IMR-90 (cell line): ENCODE measurements around the gene KCNMB3. TPM values are rescaled to one million over a fixed set of nuclear protein-coding genes. Genes with fewer than 3 reads are reported as not detected.

Experiments used
- ATAC-seq: fragments of 200-7000 bp; cut with Tn5 transposase; 2 replicates; pipeline ENCODE4 v1.9.1; 2020; ENCODE audit warnings: low read depth, mild to moderate bottlenecking, moderate library complexity
- BruUV-seq: library from RNA; stranded (reverse); fragments of 400-500 nt; replicated peaks from 2 replicates; lab custom pipeline; 2021; lab: Mats Ljungman, UMichigan
- CTCF ChIA-PET: fragments of 300-600 bp; formaldehyde crosslinking; extraction: SDS; loops from one replicate; lab custom pipeline; 2021; ENCODE audit warnings: antibody characterized with exemption; lab: Yijun Ruan, JAX
- POLR2A ChIA-PET: fragments of 300-600 bp; sonication (Branson Sonifier 250); formaldehyde crosslinking; loops from one replicate; lab custom pipeline; 2022; ENCODE audit warnings: antibody characterized with exemption; ENCODE audit not compliant: unreplicated experiment; lab: Charles Lee
- DNase-seq: peaks from one replicate; pipeline ENCODE4 v3.0.0; 2013
- H2AFZ ChIP-seq: replicated peaks from 2 replicates; pipeline ENCODE3; 2013; ENCODE audit warnings: low read length, mild to moderate bottlenecking; ENCODE audit not compliant: poor library complexity
- H2AK5ac ChIP-seq: 2 replicates; pipeline ENCODE4 v1.6.1; 2013; ENCODE audit warnings: low read depth, low read length, inconsistent platforms
- H2AK9ac ChIP-seq: replicated peaks from 2 replicates; pipeline ENCODE3; 2013; ENCODE audit warnings: mild to moderate bottlenecking, low read depth, low read length, moderate library complexity; ENCODE audit not compliant: poor library complexity
- H2BK120ac ChIP-seq: 2 replicates; pipeline ENCODE4 v1.6.1; 2013; ENCODE audit warnings: low read depth, low read length, inconsistent platforms
- H2BK15ac ChIP-seq: 3 replicates; pipeline ENCODE4 v1.6.1; 2013; ENCODE audit warnings: low read depth, low read length, inconsistent platforms
- H2BK20ac ChIP-seq: 2 replicates; pipeline ENCODE4 v1.6.1; 2013; ENCODE audit warnings: low read depth, mild to moderate bottlenecking, inconsistent platforms, low read length, moderate library complexity
- H2BK5ac ChIP-seq: 2 replicates; pipeline ENCODE4 v1.6.1; 2013; ENCODE audit warnings: mild to moderate bottlenecking, low read depth, low read length, inconsistent platforms; ENCODE audit not compliant: poor library complexity, severe bottlenecking
- H3K14ac ChIP-seq: replicated peaks from 2 replicates; pipeline ENCODE4 v1.6.1; 2013; ENCODE audit warnings: low read depth, low read length, inconsistent platforms
- H3K18ac ChIP-seq: 2 replicates; pipeline ENCODE4 v1.6.1; 2013; ENCODE audit warnings: low read depth, low read length, control low read depth
- H3K23ac ChIP-seq: 2 replicates; pipeline ENCODE4 v1.6.1; 2013; ENCODE audit warnings: low read depth, low read length, inconsistent platforms
- H3K27ac ChIP-seq: 2 replicates; pipeline ENCODE4 v1.5.1; 2013; ENCODE audit warnings: mild to moderate bottlenecking, control low read depth, low read length; ENCODE audit not compliant: insufficient read depth
- H3K27me3 ChIP-seq: 2 replicates; pipeline ENCODE4 v1.6.1; 2013; ENCODE audit warnings: low read length; ENCODE audit not compliant: control insufficient read depth, insufficient read depth
- H3K36me3 ChIP-seq: 2 replicates; pipeline ENCODE4 v1.6.1; 2013; ENCODE audit warnings: low read length, mixed read lengths; ENCODE audit not compliant: control insufficient read depth, insufficient read depth
- H3K4ac ChIP-seq: 2 replicates; pipeline ENCODE4 v1.6.1; 2013; ENCODE audit warnings: low read depth, low read length, inconsistent platforms
- H3K4me1 ChIP-seq: 2 replicates; pipeline ENCODE4 v1.6.1; 2013; ENCODE audit warnings: low read length, mixed read lengths; ENCODE audit not compliant: control insufficient read depth, insufficient read depth
- H3K4me2 ChIP-seq: 2 replicates; pipeline ENCODE4 v1.6.1; 2013; ENCODE audit warnings: low read depth, mild to moderate bottlenecking, control low read depth, low read length, moderate library complexity
- H3K4me3 ChIP-seq: 2 replicates; pipeline ENCODE4 v1.5.1; 2013; ENCODE audit warnings: low read depth, mild to moderate bottlenecking, control low read depth, low read length, moderate library complexity; ENCODE audit not compliant: insufficient read depth
- H3K56ac ChIP-seq: 2 replicates; pipeline ENCODE4 v1.6.1; 2013; ENCODE audit warnings: low read length, inconsistent platforms; ENCODE audit not compliant: insufficient read depth; ENCODE audit errors: extremely low read depth
- H3K79me1 ChIP-seq, 2 experiments: 2 replicates each; pipeline ENCODE4 v1.6.1; 2013; ENCODE audit warnings: low read length in 2 of 2, inconsistent platforms in 1 of 2, low read depth in 1 of 2
- H3K9ac ChIP-seq: 2 replicates; pipeline ENCODE4 v1.6.1; 2013; ENCODE audit warnings: low read depth, low read length, control low read depth
- H3K9me1 ChIP-seq: 2 replicates; pipeline ENCODE4 v1.6.1; 2013; ENCODE audit warnings: low read length, inconsistent platforms; ENCODE audit not compliant: insufficient read depth
- H3K9me3 ChIP-seq: 2 replicates; pipeline ENCODE4 v1.6.1; 2013; ENCODE audit warnings: low read length; ENCODE audit not compliant: control insufficient read depth, insufficient read depth
- H4K20me1 ChIP-seq: 2 replicates; pipeline ENCODE4 v1.6.1; 2013; ENCODE audit warnings: low read length, inconsistent platforms; ENCODE audit not compliant: insufficient read depth
- H4K5ac ChIP-seq: 2 replicates; pipeline ENCODE4 v1.6.1; 2013; ENCODE audit warnings: mild to moderate bottlenecking, low read depth, low read length, control low read depth
- H4K8ac ChIP-seq, 2 experiments: 2 replicates each; pipeline ENCODE4 v1.6.1; 2013; ENCODE audit warnings: low read depth in 2 of 2, low read length in 2 of 2, control low read depth in 1 of 2, inconsistent platforms in 1 of 2
- H4K91ac ChIP-seq: 2 replicates; pipeline ENCODE4 v1.6.1; 2013; ENCODE audit warnings: low read depth, low read length, inconsistent platforms; ENCODE audit not compliant: insufficient read depth
- CEBPB ChIP-seq: IDR thresholded peaks from 2 replicates; pipeline ENCODE4 v1.6.1; 2012; ENCODE audit warnings: low read depth, low read length, improper control_type of control experiment
- MAFK ChIP-seq: IDR thresholded peaks from 2 replicates; pipeline ENCODE4 v1.6.1; 2012; ENCODE audit warnings: low read depth, low read length, improper control_type of control experiment
- WGBS, 2 experiments: methylation state at CpG; one replicate each; pipeline versions ENCODE4 v1.1.5 to v1.1.7; 2013; ENCODE audit warnings: missing lambda C conversion rate in 2 of 2; ENCODE audit not compliant: insufficient read length in 1 of 2; ENCODE audit errors: extremely low coverage in 2 of 2; 5-methylcytosine and 5-hydroxymethylcytosine counted together
- dilution Hi-C: fragments of 300-500 bp; cut with HindIII; formaldehyde crosslinking; loops from one replicate; pipeline ENCODE4 v1.14.3; 2018; ENCODE audit warnings: low sequenced_read_pairs; ENCODE audit not compliant: unreplicated experiment
- in situ Hi-C: fragments of 300-500 bp; cut with MboI; formaldehyde crosslinking; loops from 3 replicates; pipeline ENCODE4 v1.14.3; 2019; ENCODE audit warnings: low sequenced_read_pairs, inconsistent platforms, mixed read lengths
- intact Hi-C: fragments of 100-400 bp; cut with micrococcal nuclease; formaldehyde crosslinking; loops from 2 replicates; pipeline ENCODE4 v1.10.0; 2022
- polyA plus RNA-seq, 3 experiments: library from polyadenylated mRNA; depleted of rRNA; stranded (reverse); fragments of >200 nt; gene quantifications; 2 replicates each; pipeline ENCODE4 v1.2.3, GENCODE V29; 2012; ENCODE audit warnings: low replicate concordance in 1 of 3
- total RNA-seq: library from RNA; depleted of rRNA; stranded (reverse); fragments of >200 nt; gene quantifications from 2 replicates; pipeline ENCODE4 v1.2.3, GENCODE V29; 2012

KCNMB3 gene
- total and polyA plus RNA-seq, 2 of the 4 experiments (the other 2 are of a cell fraction): 0.72 to 1.2 TPM

GRCh38 chr3:179234199-179234598 lies 16.7 kb downstream of the KCNMB3 start:
- peak; percentile 15 for DNase-seq
- POLR2A ChIA-PET: interaction anchor here (0.5 kb wide), 1 partner anchor 86 kb away, joined by 10 read pairs; the partner anchor contains the start of gene PIK3CA

More at GRCh38 chr3:179234199-179234598, 16.7 kb downstream of the KCNMB3 start:
- Histone ChIP-seq H3K56ac (no peak overlapping the region), H4K8ac (no peak overlapping the region), H2BK5ac (no peak overlapping the region), H2BK15ac (no peak overlapping the region), H3K9me3 (no peaks in the 10 kb centered on the region), H3K18ac (no peak overlapping the region), H3K23ac (no peak overlapping the region), H3K27ac (no peak overlapping the region), H3K4me2 (peak overlapping the region; percentile 75), H2AK5ac (no peak overlapping the region), H3K79me1 (0 out of 4 replicates have a peak, but pooled peaks cover 0 to 2% of the 10 kb centered on the region in 2 experiments), H2BK20ac (no peak overlapping the region), H3K9ac (no peak overlapping the region), H3K4ac (no peak overlapping the region), H4K5ac (no peak overlapping the region), H3K9me1 (no peaks in the 10 kb centered on the region), H4K91ac (no peak overlapping the region), H2AFZ (no peak overlapping the region), H2AK9ac (no peak overlapping the region), H2BK120ac (no peak overlapping the region), H3K27me3 (no peaks in the 10 kb centered on the region), H4K20me1 (no peaks in the 10 kb centered on the region), H3K4me1 (no peaks in the 10 kb centered on the region), H3K36me3 (peaks cover 7% of the 10 kb centered on the region), H3K4me3 (no peak overlapping the region), H3K14ac (no peak overlapping the region)
- WGBS, 2 experiments: no CpG with 5 or more reads among the region's 4 CpGs
- TF ChIP-seq MAFK (no peak), CEBPB (peak; percentile 87)
- dilution Hi-C loops (no loop called here), intact Hi-C loops (no loop called here), in situ Hi-C loops (no loop called here)
- ATAC-seq: peak; percentile 48; the same call in 1 of the 2 replicates
- CTCF ChIA-PET: no interaction called here
- BruUV-seq: no TSS peak
